ENCODE results near the gene CD44.

Gene CD44

GRCh38 chr11:35179466-35180135, 40.6 kb downstream of the CD44 start:
- no peak for DNase-seq

GRCh38 chr11:35180317-35181233, 41.6 kb downstream of the CD44 start:
- DNase-seq: no peak

DNA sequence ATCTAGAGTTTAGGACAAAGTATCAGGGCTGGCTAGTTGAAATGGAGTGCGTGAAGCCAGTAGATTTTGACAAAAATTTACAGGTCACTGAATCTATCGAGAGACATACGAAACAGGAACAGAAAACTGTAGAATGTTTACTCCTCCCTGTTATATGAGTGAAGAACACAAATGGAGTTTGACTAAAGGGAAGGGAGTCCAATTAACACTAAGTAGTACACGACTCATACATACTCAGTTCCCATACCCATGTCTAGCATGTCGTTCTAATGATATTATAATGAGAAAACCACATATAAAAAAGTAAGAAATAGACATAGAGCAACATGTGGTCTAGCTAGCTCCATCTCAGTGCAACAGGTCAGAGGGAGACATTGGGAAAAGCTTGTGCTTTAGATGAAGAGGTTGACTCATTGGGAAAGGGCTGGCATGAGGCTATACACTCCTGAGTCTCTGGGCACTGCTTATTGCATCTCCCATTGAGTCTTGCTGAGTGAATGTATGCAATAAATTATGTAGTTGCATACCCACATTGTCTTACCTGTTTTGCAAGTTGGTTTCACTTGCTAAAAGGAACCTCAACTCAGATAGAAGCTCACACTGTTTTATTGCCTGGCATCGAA, 43.5 kb downstream of the CD44 start:
- no peak for DNase-seq

GRCh38 chr11:35183326-35183925, 44.5 kb downstream of the CD44 start:
- no peak for DNase-seq

DNA sequence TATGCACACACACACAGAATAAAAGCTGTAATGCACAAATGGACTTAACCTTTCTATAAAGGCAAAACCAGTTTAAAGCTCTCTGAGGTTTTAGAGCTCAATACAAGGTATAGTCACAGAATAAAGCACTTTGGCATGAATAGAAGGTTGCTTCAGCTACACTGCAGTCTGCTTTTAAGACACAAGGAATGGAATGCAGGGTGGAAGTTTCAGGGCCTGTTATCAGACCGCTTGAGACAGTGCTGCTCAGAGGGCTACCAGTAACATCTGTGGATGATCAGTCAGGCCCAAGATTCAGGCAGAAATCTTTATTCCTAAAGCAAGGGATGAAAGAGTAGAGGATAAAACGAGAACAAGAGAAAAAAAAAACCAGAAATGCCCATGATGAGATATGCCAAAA, 46.7 kb downstream of the CD44 start:
- no peak for DNase-seq

GRCh38 chr11:35187996-35188395, 49.0 kb downstream of the CD44 start:
- DNase-seq: no peak

GRCh38 chr11:35190804-35191348, 51.9 kb downstream of the CD44 start:
- no peak for DNase-seq

- DNase-seq: no peak
These were observed 53.4 kb downstream of the CD44 start for GRCh38 chr11:35192347-35192746.

- no peak for DNase-seq
These were observed 54.8 kb downstream of the CD44 start for GRCh38 chr11:35193767-35194166.

GRCh38 chr11:35197292-35197691, 58.3 kb downstream of the CD44 start:
- no peak for DNase-seq

DNA sequence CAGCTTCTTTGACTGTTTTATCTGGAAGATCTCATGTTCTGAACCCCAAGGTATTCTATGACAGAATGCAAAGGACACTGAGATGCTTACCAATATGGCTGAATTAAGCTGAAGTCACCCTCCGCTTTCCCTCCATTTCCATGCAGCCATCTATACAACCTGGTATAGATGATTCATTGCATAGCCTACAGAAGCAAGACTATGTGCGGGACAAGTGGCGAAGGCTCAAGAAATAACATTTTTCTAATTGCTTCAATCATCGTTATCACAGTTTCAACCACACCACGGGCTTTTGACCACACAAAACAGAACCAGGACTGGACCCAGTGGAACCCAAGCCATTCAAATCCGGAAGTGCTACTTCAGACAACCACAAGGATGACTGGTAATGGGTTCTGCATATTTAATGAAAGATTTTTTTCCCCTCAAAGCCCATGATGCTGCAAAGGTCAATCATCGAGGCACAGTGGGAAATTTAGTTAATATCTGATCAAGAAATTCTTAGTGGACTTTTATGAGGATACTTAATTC, 61.9 kb downstream of the CD44 start:
- no peak for DNase-seq

DNA sequence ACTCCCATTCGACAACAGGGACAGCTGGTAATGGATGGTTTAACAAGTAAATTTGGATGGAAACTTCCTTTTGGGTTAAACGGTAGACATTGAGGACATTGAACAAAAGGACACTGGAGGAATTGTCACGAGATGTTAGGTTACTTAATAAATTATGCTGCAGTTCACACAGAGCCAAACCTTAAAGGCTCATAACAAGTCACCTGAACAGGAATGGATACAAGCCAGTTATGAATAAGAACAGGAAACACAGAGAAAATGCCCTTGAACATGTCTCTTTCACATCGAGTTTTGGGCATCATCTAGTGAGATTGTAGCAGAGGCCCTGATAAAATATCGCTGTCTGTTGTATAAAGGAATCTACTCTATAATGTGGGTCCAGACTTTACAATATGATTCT, 65.6 kb downstream of the CD44 start:
- no peak for DNase-seq

- DNase-seq: no peak
These were observed 67.6 kb downstream of the CD44 start for GRCh38 chr11:35206616-35207015.

GRCh38 chr11:35207471-35208403, 68.8 kb downstream of the CD44 start:
- no peak for DNase-seq

GRCh38 chr11:35208795-35209194, 69.8 kb downstream of the CD44 start:
- no peak for DNase-seq

DNA sequence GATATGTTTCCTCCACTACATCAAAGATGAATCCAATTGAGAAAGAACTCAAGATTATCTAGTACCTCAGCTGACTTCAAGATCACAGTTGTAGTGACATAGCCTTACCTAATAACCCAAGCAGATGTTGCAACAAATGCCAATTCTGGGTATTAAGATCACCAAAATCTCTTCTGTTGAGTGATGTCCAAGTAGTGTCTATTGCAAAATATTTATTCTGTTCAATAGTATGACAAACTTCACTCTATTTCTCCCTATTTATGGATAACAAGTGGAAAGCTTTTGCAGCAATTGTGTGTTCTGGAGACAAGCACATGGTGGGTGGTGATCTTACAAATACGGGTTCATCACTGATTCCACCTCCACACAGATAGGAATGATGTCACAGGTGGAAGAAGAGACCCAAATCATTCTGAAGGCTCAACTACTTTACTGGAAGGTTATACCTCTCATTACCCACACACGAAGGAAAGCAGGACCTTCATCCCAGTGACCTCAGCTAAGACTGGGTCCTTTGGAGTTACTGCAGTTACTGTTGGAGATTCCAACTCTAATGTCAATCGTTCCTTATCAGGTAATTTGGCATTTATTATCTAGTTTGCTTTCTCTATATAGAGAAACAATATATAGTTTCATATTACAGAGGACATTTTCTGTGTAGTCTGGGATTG, 72.0 kb downstream of the CD44 start:
- DNase-seq: no peak

DNA sequence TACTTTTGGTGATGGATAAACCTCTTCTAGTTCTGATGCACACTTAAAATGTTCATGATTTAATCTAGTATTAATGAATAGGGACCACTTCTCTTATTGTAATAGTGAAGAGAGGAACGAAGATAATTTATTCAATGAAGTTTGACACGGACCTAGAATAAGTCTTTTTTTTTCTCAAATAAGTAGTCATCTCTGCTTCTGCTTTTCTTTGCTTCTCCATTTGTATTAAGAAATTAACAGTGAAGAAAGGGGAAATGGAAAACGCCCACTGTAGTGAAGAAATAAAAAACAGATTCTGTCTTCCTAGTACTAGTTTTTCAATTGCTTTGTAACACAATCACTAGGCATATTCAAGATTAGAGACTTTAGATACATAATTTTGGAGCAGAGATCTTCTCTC, 73.0 kb downstream of the CD44 start:
- no peak for DNase-seq

DNA sequence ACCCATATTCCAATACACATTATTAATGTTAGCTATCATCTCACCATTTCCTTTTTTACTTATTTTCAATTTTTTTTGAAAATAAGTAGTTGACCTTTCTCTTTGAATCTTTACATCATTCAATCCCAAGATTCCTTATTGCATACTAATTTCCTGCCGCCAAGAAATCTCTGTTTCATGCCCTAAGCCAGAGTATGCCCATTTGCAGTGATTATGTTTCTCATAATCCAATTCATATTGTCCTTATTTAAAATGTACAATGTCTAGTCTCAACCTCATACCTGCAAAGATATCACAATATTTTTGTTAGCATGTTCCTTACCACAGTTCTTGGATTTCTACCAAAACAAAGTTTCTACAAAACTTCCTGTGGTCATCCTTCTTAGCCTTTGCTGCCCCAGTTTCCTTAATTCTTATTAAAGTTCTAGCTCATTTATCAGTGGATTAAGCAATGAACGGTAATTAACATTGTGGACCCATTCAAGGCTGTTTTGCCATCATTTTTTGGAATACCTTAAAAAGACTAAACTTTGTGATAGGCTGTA, 75.3 kb downstream of the CD44 start:
- DNase-seq: no peak

DNA sequence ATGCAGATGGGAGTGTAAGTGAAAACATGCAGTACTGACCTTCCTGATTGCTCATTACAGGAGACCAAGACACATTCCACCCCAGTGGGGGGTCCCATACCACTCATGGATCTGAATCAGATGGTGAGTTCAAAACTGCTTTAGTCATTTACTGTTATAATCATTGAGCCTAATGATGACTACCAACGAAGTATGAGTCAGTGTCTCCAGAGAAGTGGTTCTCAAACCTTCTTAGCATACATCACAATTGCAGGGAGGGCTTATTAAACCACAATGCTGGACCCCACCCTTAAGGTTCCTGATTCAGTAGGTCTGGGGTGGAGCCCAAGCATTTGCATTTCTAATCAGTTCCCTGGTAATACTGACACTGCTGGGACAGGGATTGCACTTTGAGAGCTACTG, 75.8 kb downstream of the CD44 start:
- DNase-seq: no peak

- DNase-seq: no peak
These were observed 77.0 kb downstream of the CD44 start for GRCh38 chr11:35215945-35216344.

All from NCI-H446 (cell line).